Thoracic aorta (tissue), 2 donors: ENCODE measurements around the gene PRPF6. TPM values are rescaled to one million over a fixed set of nuclear protein-coding genes. Genes with fewer than 3 reads are reported as not detected.
"Not testable (repeated sequence)": the region's sequence is repeated elsewhere in the genome, so short reads cannot be mapped to it uniquely, and the experiment has no call there.

Experiments used
- ATAC-seq: fragments of 150-250 bp; one replicate; pipeline ENCODE4 v1.8.0; 2017; ENCODE audit warnings: low read depth; ENCODE audit not compliant: insufficient number of reproducible peaks, low FRiP score
- DNase-seq: peaks from one replicate; pipeline ENCODE4 v3.0.0-alpha.2; 2020; ENCODE audit warnings: low spot score
- H3K27ac ChIP-seq, 2 donors: fragments of 200-600 bp; sonication (generic); 1 replicate in 1 of 2; 2 replicates in 1 of 2; pipeline ENCODE4 v1.5.1; 2016; ENCODE audit warnings: mild to moderate bottlenecking in 2 of 2, moderate library complexity in 2 of 2
- H3K27me3 ChIP-seq: fragments of 200-600 bp; sonication (generic); replicated peaks from 2 replicates; pipeline ENCODE4 v1.6.0; 2016; ENCODE audit warnings: mild to moderate bottlenecking; ENCODE audit not compliant: insufficient read depth
- H3K36me3 ChIP-seq: fragments of 200-600 bp; sonication (generic); one replicate; pipeline ENCODE4 v1.5.1; 2016
- H3K4me1 ChIP-seq, 2 donors: fragments of 200-600 bp; sonication (generic); 1 replicate in 1 of 2; 2 replicates in 1 of 2; pipeline versions ENCODE4 v1.5.1 to v1.6.0; 2016; ENCODE audit warnings: low read depth in 2 of 2, mild to moderate bottlenecking in 1 of 2; ENCODE audit not compliant: control insufficient read depth in 1 of 2
- H3K4me3 ChIP-seq: fragments of 200-600 bp; sonication (generic); 2 replicates; pipeline ENCODE4 v1.5.1; 2016; ENCODE audit warnings: mild to moderate bottlenecking
- H3K9me3 ChIP-seq: fragments of 200-600 bp; sonication (generic); 2 replicates; pipeline ENCODE4 v1.5.1; 2016
- CTCF ChIP-seq: fragments of 200-600 bp; sonication (generic); IDR thresholded peaks from one replicate; pipeline ENCODE4 v1.5.1; 2019; ENCODE audit warnings: antibody characterized with exemption
- total RNA-seq, 2 donors: library from RNA; depleted of rRNA; stranded (reverse); fragments of >200 nt; gene quantifications; one replicate each; pipeline versions ENCODE4 v1.1.0 to v1.2.3, GENCODE V29; 2016

Gene PRPF6
- total RNA-seq, 2 donors from 2014 or later = 51.9 to 52.9 TPM

- DNase-seq = no peak
Observed at GRCh38 chr20:63968928-63969760, 11.8 kb upstream of the PRPF6 start.

DNA sequence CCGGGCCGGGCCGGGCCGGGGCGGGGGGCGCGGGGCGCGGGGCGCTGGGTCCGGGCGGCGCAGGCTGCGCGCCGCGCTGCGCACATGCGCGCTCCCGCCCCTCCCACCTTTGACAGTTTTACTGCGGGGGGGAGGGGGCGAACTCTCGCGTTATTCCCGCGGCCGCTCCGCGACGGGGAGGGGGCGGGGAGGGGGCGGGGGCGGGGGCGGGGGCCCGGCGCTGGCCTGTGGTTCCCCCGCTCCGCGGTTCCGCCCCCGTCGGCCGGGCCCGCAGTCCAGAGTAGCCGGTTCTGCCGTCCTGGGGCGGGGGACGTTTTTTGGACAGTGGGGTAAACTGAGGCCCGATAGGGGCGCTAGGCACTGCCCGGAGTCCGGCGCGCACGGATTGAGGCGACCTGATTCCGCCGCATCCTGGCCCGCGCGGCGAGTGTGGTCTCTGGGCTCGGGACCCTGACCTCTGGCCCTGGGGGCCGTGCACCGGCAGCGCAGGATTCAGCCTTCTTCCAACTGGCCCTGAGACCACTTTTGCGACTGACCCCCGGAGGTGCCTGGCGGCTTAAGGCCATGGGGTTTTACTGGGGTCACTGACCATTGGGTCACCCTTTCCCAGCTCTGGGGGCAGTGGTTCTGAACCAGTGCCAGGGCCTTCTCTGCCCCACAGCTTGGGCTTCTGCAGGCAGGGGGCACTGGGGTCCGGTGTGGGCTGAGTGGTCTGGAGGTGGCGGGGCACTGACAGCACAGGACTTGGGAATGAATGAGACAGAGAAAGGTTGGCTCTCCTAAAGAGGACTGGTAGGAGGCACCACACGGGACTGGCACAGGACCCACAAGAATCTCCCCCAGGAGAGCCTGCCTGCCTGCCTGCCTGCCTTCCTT, 10.9 kb upstream of the PRPF6 start, which contains the start of gene ZNF512B:
TSS of gene ZNF512B (minus strand) at position 93 of the 876 bp plus-strand sequence. CDS start 1,980 bp downstream, outside the sequence.
- DNase-seq = no peak

More at GRCh38 chr20:63968928-63969760, 11.8 kb upstream of the PRPF6 start:
- peaks cover 9% of the 10 kb centered on the region for H3K36me3 ChIP-seq
- no peaks in the 10 kb centered on the region for H3K9me3 ChIP-seq
- H3K27ac ChIP-seq = peak overlapping the region in 1 of 2 donors; percentile 53
- H3K27me3 ChIP-seq = no peaks in the 10 kb centered on the region
- no peak for TF ChIP-seq CTCF
- H3K4me3 ChIP-seq = peak overlapping the region; percentile 80
- H3K4me1 ChIP-seq = peaks cover 8 to 25% of the 10 kb centered on the region in 2 donors
- peak; percentile 12 for ATAC-seq

GRCh38 chr20:63970714-63971431, 10.1 kb upstream of the PRPF6 start:
- Histone ChIP-seq H3K4me1 (peaks cover 8 to 31% of the 10 kb centered on the region in 2 donors), H3K27ac (no peak overlapping the region), H3K9me3 (no peaks in the 10 kb centered on the region), H3K36me3 (peaks cover 9% of the 10 kb centered on the region), H3K4me3 (no peak overlapping the region), H3K27me3 (no peaks in the 10 kb centered on the region)
- DNase-seq = no peak
- no peak for ATAC-seq
- no peak for TF ChIP-seq CTCF

More for the DNA sequence above, 10.9 kb upstream of the PRPF6 start, which contains the start of gene ZNF512B:
- H3K4me3 ChIP-seq = peak within 1 kb of the TSS; percentile 80
- TF ChIP-seq CTCF = no peak
- no peaks in the 10 kb centered on the region for H3K9me3 ChIP-seq
- H3K27me3 ChIP-seq = no peaks in the 10 kb centered on the region
- peak; percentile 40 for ATAC-seq
- H3K36me3 ChIP-seq = peaks cover 9% of the 10 kb centered on the region
- peak within 1 kb of the TSS in 1 of 2 donors; percentile 53 for H3K27ac ChIP-seq
- H3K4me1 ChIP-seq = peaks cover 8 to 31% of the 10 kb centered on the region in 2 donors

DNA sequence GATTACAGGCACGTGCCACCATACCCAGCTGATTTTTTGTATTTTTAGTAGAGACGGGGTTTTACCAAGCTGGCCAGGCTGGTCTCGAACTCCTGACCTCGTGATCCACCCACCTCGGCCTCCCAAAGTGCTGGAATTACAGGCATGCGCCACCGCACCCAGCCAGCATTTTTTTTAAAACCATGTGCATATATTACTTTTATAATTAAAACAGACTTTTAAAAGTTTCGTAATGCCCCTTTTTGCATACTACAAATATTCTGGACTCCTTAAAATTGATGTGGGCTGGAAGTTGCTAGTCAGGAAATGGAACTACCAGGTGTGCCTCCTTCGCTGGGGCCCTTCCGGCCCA, 9.0 kb upstream of the PRPF6 start:
- not testable (repeated sequence) for DNase-seq, H3K36me3 ChIP-seq, ATAC-seq, H3K27me3 ChIP-seq, H3K9me3 ChIP-seq, H3K4me3 ChIP-seq, H3K27ac ChIP-seq
- peaks cover 8 to 31% of the 10 kb centered on the region in 2 donors for H3K4me1 ChIP-seq

- Histone ChIP-seq H3K9me3 (no peaks in the 10 kb centered on the region), H3K4me1 (peaks cover 8 to 31% of the 10 kb centered on the region in 2 donors), H3K36me3 (no peaks in the 10 kb centered on the region), H3K27me3 (no peaks in the 10 kb centered on the region), H3K27ac (no peak overlapping the region), H3K4me3 (no peak overlapping the region)
- no peak for ATAC-seq
- TF ChIP-seq CTCF = no peak
- DNase-seq = no peak
Observed at GRCh38 chr20:63972312-63973159, 8.4 kb upstream of the PRPF6 start.
